ENCODE measurements around the gene MFRP. TPM values are rescaled to one million over a fixed set of nuclear protein-coding genes. Genes with fewer than 3 reads are reported as not detected.

The MFRP gene
- total and polyA plus RNA-seq, 9 of the 15 experiments (the other 6 are each of a cell fraction or from before 2014, with no cell fraction given): not detected

DNA sequence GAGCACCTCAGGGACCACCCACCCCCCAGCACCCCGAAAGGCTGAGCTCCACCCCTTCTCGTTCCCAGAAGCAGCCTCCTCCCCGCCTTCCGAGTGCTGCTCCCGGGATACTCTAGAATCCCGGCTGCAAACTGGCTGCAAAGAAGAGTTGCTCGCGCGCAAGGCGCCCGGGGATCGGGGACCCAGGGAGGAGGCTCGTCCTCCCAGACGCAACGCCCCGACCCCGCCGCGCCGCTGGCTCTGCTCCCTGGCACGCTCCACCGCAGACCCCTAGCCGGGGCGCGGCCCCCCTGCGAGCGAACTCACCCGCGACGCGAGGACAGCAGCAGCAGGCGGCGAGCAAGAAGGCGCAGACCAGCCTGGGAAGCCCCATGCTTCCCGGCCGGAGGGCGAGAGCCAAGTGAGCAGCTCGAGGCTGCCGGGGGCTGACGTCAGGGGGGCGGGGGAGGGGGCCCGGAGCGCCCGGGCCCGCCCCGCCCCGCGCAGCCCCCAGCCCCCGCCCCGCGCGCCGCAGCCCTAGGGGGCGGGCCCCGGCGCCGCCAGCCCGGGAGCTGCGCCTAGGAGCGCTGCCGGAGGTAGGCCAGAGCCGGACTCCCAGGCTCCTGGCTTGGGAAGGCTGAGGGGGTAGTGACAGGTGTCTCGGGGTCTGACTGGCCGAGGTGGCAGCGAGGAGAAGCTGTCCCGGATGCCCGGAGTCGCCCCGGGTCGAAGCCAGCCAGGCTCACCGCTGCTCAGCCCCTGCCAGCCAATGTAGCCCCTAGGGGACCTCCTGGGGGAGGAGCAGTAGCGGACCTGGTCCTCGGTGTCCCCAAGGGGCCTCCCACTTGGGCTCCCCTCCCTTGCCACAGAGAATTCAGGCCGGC, 29.5 kb downstream of the MFRP start, which contains the start of gene MCAM (continued):
- no peak for TF ChIP-seq ZNF280A (IDR thresholded peaks at IDR 0.05; ENCODE audit: low read depth, partially characterized antibody)
- no peak for TF ChIP-seq PREB (CRISPR knock-in tag; IDR thresholded peaks at IDR 0.05)
- TF ChIP-seq FOXK2 (conservative IDR thresholded peaks at IDR 0.05 in 1 of 2, IDR thresholded peaks at IDR 0.05 in 1 of 2; ENCODE audit: low read depth in 2 of 2): no peak
- TF ChIP-seq MED1 (CRISPR knock-in tag; IDR thresholded peaks at IDR 0.05; ENCODE audit: borderline replicate concordance): no peak
- TF ChIP-seq ZNF507 (tag; conservative IDR thresholded peaks at IDR 0.05): no peak
- TF ChIP-seq EGR1 (conservative IDR thresholded peaks at IDR 0.05): no peak
- no peak for TF ChIP-seq ATF1 (CRISPR knock-in tag; IDR thresholded peaks at IDR 0.05)
- peak; percentile 32; the same call in 1 of the 2 replicates for TF ChIP-seq ATF1 (tag; IDR thresholded peaks at IDR 0.05)
- TF ChIP-seq MAX (CRISPR knock-in tag; IDR thresholded peaks at IDR 0.05): peak; percentile 31; the same call in 1 of the 2 replicates
- TF ChIP-seq CREB5 (CRISPR knock-in tag; IDR thresholded peaks at IDR 0.05): no peak
- TF ChIP-seq CCNT2 (IDR thresholded peaks at IDR 0.05; ENCODE audit: borderline replicate concordance, extremely low read depth, insufficient read length, low read depth, low read length): peak; percentile 18
- 0 out of 2 replicates have a peak, but pooled peaks have one; percentile 23 for TF ChIP-seq L3MBTL2 (IDR thresholded peaks at IDR 0.05)
- peak; percentile 63 for TF ChIP-seq ATF7 (IDR thresholded peaks at IDR 0.05)
- TF ChIP-seq KLF1 (tag; IDR thresholded peaks at IDR 0.05): no peak
- no peak for TF ChIP-seq EHMT2 (IDR thresholded peaks at IDR 0.05)
- no peak for TF ChIP-seq MBD2 (IDR thresholded peaks at IDR 0.05; ENCODE audit: borderline replicate concordance, low read depth)
- TF ChIP-seq ARID3B (CRISPR knock-in tag; IDR thresholded peaks at IDR 0.05; ENCODE audit: borderline replicate concordance): no peak

All from K562 (cell line).